Activated CD8-positive, alpha-beta T cell treated with anti-CD3 and anti-CD28 coated beads for 36 hours (primary cell): ENCODE data around the gene NUP210L. TPM values are rescaled to one million over a fixed set of nuclear protein-coding genes. Genes with fewer than 3 reads are reported as not detected.

Experiments used
- ATAC-seq: fragments of 200-7000 bp; cut with Tn5 transposase; one replicate; pipeline ENCODE4 v1.10.0; 2021; ENCODE audit warnings: mild to moderate bottlenecking, moderate library complexity
- CTCF ChIA-PET: fragments of 350-600 bp; sonication (Branson Sonifier 250); formaldehyde crosslinking; loops from one replicate; lab custom pipeline; 2021; ENCODE audit warnings: antibody characterized with exemption; lab: Charles Lee
- POLR2A ChIA-PET: fragments of 350-600 bp; sonication (Branson Sonifier 250); formaldehyde crosslinking; loops from one replicate; lab custom pipeline; 2021; ENCODE audit warnings: antibody characterized with exemption; lab: Charles Lee
- DNase-seq: peaks from one replicate; pipeline ENCODE4 v3.0.0-alpha.2; 2020
- H3K27ac Mint-ChIP-seq: one replicate; pipeline ENCODE4 v1.8.0; 2021; ENCODE audit warnings: mild to moderate bottlenecking, mixed read lengths
- H3K27me3 Mint-ChIP-seq: one replicate; pipeline ENCODE4 v1.8.0; 2021; ENCODE audit warnings: mixed read lengths
- H3K36me3 Mint-ChIP-seq: one replicate; pipeline ENCODE4 v1.8.0; 2021; ENCODE audit warnings: low read depth, mixed read lengths
- H3K4me1 Mint-ChIP-seq: one replicate; pipeline ENCODE4 v1.8.0; 2021; ENCODE audit warnings: low read depth, mixed read lengths
- H3K4me3 Mint-ChIP-seq: one replicate; pipeline ENCODE4 v1.8.0; 2021; ENCODE audit warnings: mild to moderate bottlenecking, moderate library complexity, mixed read lengths
- H3K9me3 Mint-ChIP-seq: one replicate; pipeline ENCODE4 v1.8.0; 2021; ENCODE audit warnings: mixed read lengths
- CTCF ChIP-seq: fragments of 200-600 bp; IDR thresholded peaks from one replicate; pipeline ENCODE4 v1.8.0; 2022; ENCODE audit warnings: antibody characterized with exemption, mild to moderate bottlenecking
- intact Hi-C: fragments of 100-400 bp; cut with micrococcal nuclease; formaldehyde crosslinking; loops from one replicate; pipeline ENCODE4 v1.10.0; 2022
- total RNA-seq, 2 experiments: library from RNA; stranded (reverse); gene quantifications; one replicate each; pipeline ENCODE4 v1.2.3, GENCODE V29; 2021

The NUP210L gene
- total RNA-seq, 2 experiments from 2014 or later: 0.07 TPM; not detected in 1

GRCh38 chr1:153967107-153967999 is 187.5 kb downstream of the NUP210L start, which contains the start of gene CREB3L4:
Gene CREB3L4 (plus strand): TSS chr1:153967902. CDS start chr1:153968526, 624 bp downstream.
- ATAC-seq (peak; percentile 88), DNase-seq (peak; percentile 94)
- Mint-ChIP-seq H3K4me3 (peak within 1 kb of the TSS; percentile 99), H3K9me3 (no peaks in the 10 kb centered on the region), H3K36me3 (peaks cover 14% of the 10 kb centered on the region), H3K27ac (peak within 1 kb of the TSS; percentile 94), H3K4me1 (peaks cover 32% of the 10 kb centered on the region), H3K27me3 (no peaks in the 10 kb centered on the region)
- peak; percentile 18 for TF ChIP-seq CTCF
- CTCF ChIA-PET: interaction anchor here (0.8 to 6.7 kb wide), 13 partner anchors 9 to 533 kb away, joined by 3 to 56 read pairs (median 3); partner anchors contain the start of genes CRTC2, DENND4B, GATAD2B and JTB
- POLR2A ChIA-PET: interaction anchor here (1.0 to 13.9 kb wide), 13 partner anchors 8 to 333 kb away, joined by 3 to 237 read pairs (median 12); partner anchors contain the start of genes CRTC2, DENND4B, GATAD2B and JTB
- intact Hi-C loops: no loop called here

GRCh38 chr1:153963850-153964331 is 191.0 kb downstream of the NUP210L start:
- H3K27ac Mint-ChIP-seq: peak overlapping the region; percentile 92
- POLR2A ChIA-PET: interaction anchor here (0.9 to 7.4 kb wide), 5 partner anchors 11 to 284 kb away, joined by 3 to 138 read pairs (median 20); partner anchors contain the start of genes GATAD2B, JTB, RAB13 and RPS27
- H3K36me3 Mint-ChIP-seq: peaks cover 22% of the 10 kb centered on the region
- H3K9me3 Mint-ChIP-seq: no peaks in the 10 kb centered on the region
- H3K4me3 Mint-ChIP-seq: peak overlapping the region; percentile 78
- H3K27me3 Mint-ChIP-seq: no peaks in the 10 kb centered on the region
- TF ChIP-seq CTCF: no peak
- CTCF ChIA-PET: interaction anchor here (1.6 to 6.7 kb wide), 3 partner anchors 11 to 22 kb away, joined by 4 to 37 read pairs (median 22); partner anchors contain the start of genes DENND4B and RAB13
- intact Hi-C loops: no loop called here
- ATAC-seq: no peak
- H3K4me1 Mint-ChIP-seq: peaks cover 48% of the 10 kb centered on the region
- DNase-seq: peak; percentile 33

- Mint-ChIP-seq H3K4me1 (peaks cover 48% of the 10 kb centered on the region), H3K27me3 (no peaks in the 10 kb centered on the region), H3K4me3 (peak within 1 kb of the TSS; percentile 78), H3K27ac (peak within 1 kb of the TSS; percentile 92), H3K36me3 (peaks cover 22% of the 10 kb centered on the region), H3K9me3 (no peaks in the 10 kb centered on the region)
- intact Hi-C loops: no loop called here
- TF ChIP-seq CTCF: no peak
- ATAC-seq (peak; percentile 56), DNase-seq (peak; percentile 97)
- CTCF ChIA-PET: interaction anchor here (1.4 to 6.7 kb wide), 4 partner anchors 11 to 23 kb away, joined by 3 to 37 read pairs (median 13); partner anchors contain the start of genes DENND4B, JTB and RAB13
- POLR2A ChIA-PET: interaction anchor here (0.8 to 7.4 kb wide), 10 partner anchors 10 to 283 kb away, joined by 3 to 138 read pairs (median 5); partner anchors contain the start of genes DENND4B, GATAD2B, JTB and RAB13
Observed at GRCh38 chr1:153963030-153963849, 191.6 kb downstream of the NUP210L start, which contains the start of gene SLC39A1. Gene SLC39A1 (minus strand): TSS chr1:153963537. CDS start chr1:153962715, 822 bp downstream.

DNA sequence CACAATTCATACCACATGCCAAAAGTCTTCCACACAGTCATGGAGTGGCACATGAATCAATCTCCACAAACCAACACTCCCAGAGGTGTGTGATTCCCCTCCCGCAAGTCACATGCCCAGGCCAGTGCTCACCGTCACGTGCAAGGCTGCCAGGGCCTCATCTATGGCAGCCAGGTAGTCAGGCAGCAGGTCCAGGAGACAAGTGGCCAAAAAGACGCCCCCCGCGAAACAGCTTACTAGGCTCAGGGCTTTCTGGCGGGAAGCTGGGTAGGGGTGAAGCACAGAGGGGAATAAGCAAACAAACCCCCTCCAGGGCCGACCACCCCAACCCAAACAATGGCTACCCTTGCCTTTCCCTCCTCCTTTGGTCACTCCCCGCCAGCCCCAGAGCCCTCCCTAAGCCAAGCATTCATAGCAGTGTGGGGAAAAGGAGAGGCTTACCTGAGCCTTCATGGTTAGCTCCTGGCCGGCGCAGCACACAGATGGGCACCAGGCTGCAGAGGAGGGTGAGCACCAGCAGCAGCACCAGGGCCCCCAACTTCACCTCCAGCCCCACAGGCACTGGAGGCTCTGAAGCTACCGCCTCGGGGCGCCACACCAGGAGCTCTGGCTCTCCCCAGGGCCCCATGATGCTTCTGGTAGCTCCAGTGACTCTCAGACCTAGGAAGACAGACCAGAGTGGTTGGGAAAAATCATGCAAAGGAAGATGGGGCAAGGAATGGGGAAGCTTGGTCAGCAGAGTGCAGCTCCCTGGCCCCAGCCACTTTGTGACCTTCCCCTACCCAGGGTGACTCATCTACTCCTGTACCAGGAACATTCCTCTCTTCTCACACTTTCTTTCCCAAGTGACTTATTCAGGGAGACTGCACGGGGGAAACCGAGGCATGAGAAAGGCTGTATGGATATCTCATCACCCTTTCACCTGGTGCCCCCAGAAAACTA is 192.5 kb downstream of the NUP210L start:
- no peak for ATAC-seq
- H3K27ac Mint-ChIP-seq: peak overlapping the region; percentile 92
- peaks cover 22% of the 10 kb centered on the region for H3K36me3 Mint-ChIP-seq
- peak overlapping the region; percentile 78 for H3K4me3 Mint-ChIP-seq
- no peaks in the 10 kb centered on the region for H3K9me3 Mint-ChIP-seq
- no peaks in the 10 kb centered on the region for H3K27me3 Mint-ChIP-seq
- TF ChIP-seq CTCF: no peak
- no peak for DNase-seq
- intact Hi-C loops: no loop called here
- ChIA-PET POLR2A (interaction anchor here (0.8 to 7.4 kb wide), 9 partner anchors 9 to 40 kb away, joined by 3 to 138 read pairs (median 5); partner anchors contain the start of genes DENND4B, GATAD2B, JTB and RAB13), CTCF (interaction anchor here (1.4 to 6.7 kb wide), 3 partner anchors 15 to 24 kb away, joined by 3 to 37 read pairs (median 22); partner anchors contain the start of genes DENND4B, JTB and RAB13)
- H3K4me1 Mint-ChIP-seq: peaks cover 42% of the 10 kb centered on the region
